Measurements from ENCODE around the gene FXYD2.
"Not testable (repeated sequence)": the region's sequence is repeated elsewhere in the genome, so short reads cannot be mapped to it uniquely, and the experiment has no call there.

FXYD2 gene

DNA sequence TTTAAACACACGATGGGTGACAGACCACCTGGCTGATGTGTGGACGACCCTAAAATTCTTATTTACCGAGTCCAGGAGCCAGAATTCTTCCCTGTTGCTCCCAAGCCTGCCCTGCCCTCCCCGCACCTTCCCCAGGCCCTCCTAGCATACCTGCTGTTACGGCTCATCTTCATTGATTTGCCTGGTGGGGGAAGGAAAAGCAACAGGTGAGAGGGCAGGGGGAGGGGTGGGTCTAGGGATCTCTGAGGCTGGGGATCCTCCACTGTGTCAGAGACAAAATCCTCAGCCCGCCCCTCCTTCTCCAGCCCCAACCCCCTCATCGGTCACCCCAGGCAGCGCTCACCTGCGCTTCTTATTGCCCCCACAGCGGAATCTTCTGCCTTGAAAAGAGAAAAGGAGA is 4.0 kb downstream of the FXYD2 start:
- DNase-seq: no peak

DNA sequence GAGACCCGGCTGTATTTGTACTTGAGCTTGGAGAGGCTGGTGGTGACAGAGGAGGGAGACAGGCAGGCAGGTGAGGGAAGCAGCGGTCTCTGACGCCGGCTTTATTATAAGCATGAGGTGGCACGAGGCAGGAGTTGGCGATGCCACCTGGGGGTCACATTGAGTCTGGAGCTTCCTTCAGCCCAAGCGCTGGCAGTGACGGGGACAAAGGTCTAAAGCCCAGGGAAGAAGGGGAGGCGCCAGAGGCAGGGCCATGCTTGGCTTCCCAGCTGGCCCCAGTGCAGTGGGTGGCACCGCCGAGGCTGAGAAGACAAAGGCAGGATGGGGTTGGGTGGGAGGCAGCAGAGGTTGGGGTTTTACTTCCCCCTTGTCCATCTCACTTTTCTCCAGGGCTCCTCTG is 4.5 kb downstream of the FXYD2 start:
- DNase-seq: no peak

DNA sequence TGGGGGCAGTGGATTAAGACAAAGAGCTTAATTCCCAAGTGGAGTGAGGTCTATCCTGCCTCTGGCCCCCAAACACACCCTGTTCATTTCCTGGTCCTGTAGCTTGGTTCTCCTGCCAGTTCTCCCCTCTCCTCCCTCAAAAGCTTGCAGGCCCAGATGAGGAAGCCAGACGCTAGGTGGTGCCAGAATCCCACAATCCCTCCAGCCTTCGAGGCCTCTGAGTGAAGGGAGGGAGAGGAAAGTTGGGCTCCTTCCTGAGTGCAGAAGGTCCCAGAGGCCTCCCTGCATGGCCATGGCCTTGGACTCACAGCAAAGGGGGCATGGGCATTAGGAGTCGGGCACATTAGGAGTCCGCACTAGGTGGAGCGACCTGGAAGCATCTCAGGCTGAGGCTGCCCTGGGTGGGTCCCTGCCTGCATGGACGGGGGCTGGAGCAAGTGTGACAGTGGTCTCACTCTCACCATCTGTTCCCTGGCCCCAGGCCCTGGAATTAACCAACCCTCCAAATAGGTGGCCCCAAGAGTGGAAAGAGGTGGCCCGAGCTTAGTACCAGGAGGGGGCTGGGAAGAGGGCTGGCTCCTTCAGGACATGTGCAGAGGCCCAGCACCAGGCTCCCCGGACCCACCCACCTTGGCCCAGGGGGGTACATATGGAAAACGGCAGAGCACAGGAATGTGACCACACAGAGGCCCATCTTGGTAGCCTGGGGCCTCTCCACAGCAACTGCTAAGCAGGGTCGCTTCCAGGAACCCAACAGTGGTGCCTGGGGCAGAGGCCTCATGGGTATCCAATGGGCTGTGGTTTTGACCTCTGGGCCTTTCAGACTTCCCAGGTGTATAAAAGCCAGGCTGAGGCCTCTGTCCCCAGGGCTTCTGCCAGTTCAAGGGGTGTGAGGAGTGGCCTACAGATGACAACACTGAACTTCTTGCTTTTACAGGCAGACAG is 5.2 kb downstream of the FXYD2 start:
- peak in 1 of 14 donors; percentile 11 for DNase-seq

DNA sequence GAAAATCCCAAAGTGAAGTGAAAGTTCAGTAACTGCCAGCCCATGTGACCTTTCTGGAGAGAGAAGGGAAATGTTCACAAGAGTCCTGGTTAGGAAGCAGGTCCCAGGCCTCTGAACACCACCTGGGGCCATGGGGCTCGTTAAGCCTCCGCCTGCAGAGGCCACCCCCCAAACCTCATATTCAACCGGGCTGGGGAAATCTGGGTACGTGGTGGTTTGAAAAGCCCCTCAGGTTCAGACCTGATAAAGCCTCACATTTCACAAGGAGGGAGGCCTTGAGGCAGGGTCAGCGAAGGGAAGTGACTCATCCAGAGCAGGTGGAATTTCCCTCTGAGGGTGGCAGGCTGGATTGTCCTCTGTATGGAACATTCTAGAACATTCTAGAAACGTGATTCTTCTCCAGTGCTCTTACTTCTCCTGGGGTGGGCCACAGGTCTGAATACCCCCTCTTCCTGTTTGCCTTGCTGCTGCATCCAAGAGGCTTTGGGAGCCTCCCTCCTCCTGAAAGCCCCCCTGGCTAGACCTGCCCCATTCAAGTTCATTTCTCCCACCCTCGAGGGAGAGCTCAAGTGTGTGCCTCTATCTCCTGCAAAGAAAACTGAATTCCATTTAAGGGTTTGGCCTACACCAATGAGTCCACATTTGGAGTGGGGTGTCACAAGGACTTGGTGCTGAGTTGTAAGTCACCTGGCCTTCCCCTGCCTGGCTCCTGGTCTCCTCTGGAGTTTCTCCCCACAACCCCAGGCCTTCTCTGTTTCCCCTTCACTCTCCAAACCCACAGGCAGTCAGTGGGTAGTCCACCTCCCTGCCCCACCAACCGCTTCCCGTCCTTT is 6.3 kb downstream of the FXYD2 start:
- no peak for DNase-seq

DNA sequence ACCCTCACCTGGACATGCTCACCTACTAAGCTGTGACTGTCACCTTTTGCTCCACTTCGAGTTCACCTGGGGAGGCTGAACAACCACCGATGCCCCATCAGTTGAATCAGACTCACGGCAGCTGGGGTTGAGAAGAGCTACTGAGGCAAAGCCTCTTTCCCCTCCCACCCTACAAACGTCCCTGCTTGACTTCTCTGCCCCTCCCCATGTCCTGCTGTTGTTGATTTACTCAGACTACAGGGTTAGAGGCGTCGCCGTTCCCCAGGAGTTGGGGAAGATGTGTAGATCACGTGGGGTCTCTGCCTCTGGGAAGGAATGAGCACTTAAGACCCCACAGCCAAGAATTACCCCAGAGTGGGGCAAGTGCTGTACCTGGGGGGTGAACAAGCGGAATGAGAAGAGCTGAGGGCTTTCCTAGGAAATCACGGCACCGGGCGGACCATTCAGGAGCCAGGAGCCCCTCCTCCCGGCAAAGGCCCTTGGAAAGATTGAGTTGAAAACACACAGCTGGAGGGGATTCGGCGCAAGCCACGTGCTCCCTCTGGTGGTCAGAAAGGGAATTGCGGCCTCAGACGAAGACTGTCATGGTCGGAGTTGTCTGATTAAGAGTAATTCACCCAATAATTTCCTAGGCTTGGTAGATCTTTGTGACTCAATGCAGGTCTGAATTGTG is 7.0 kb downstream of the FXYD2 start:
- DNase-seq: peak in 12 of 14 donors; percentile 19 to 84 (median 72)

DNA sequence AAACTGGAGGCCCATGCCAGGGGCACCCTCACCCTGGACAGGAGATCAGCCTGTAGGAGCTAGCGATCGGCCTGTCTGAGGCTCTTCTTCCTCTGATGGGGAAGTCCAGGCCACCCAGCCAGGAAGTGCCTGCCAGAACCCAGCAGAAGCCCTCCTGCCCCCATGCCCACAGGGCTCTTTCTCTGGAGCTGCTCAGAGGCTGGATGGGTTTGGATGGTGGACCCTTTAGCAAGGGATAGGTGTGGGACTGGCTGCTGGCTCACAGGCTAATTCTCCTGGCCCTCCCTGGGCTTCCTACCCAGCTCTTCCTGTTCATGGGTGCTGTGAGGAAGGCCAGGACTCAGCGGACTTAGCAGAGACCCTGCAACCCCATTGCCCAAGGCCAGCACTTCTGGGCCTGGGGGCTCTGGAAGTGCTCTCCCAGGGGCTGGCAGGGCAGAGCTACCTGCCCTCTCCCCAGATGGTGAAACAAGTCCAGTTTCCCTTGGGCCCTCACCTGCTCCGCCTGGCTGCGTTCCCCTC is 7.6 kb downstream of the FXYD2 start:
- peak in 3 of 14 donors; percentile 16 to 37 (median 21) for DNase-seq

DNA sequence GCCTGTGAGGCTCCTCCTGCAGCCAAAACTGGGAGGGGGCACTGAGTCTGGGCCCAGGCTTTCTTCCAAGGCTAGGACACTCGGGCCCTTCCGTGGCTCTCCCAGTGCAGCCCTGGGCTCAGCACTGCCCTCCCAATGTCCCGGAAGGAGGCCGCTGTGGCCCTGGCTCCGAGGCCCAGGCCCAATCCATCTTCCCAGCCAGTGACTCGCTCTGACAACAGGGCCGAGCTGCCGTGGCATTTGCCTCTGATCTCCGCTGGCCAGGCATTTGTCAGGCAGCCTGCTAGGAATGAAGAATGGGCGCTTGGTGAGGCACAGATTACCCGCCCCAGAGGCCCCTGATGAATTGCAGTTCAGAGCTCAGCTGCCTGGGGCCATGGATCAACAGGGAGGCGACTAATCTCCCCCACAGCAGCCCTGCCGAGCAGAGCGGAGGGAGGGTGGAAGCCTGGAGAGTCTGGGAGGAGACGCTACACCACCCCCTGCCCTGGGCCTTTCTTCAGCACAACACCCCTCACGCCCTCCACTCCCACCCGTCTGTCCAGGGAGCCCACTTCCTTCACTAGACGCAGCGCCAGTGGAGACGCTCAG is 8.3 kb downstream of the FXYD2 start:
- peak in 7 of 14 donors; percentile 25 to 84 (median 44) for DNase-seq

DNA sequence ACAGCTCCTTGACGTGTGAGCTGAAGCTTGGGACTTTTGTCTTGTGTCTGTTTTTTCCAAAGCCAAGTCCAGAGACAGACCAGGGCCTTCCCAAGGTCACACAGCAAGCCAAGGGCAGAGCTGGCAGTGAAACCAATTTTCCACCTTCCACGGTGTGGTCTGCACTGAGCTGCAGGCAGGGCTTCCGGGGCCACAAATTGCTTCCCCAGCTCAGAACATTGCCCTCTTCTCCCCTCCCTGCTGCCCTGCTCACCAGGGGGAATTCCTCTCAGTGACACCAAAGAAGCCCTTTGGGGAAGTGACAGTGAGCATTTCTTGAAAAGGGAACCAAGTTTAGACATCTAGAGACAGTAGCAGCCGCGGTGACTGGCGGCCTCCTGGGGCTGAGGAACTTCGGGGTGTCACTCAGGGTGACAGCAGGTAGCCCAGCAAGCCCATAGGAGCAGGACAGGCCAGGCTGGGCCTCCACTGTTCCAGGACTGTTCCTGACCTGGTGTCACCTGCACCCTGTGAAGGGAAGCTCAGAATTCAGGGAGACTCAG is 9.2 kb downstream of the FXYD2 start:
- DNase-seq: peak in 4 of 14 donors; percentile 18 to 50 (median 24)

DNA sequence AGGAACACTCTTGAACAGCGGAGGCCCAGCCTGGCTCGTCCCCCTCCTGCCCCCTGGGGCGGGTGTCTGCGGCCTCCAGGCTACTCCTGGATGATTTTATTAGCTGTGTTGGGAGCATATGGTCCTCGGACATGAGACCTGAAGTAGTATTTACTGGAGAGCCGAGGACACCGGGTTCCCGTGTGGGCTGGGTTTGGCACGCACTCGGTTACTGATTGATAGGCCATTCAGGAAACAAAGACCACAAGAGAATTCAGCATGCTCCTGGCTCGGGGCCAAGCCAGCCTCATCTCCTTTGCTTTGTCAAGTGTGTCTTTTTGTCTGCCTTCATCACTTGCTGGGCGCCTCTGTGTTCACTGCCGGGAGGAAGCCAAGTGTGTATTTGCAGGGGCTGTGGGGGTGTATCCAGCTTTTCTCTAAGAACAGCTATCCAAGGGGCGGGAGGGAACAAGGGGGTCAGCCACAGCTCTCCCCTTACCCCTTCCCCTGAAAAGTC is 9.7 kb downstream of the FXYD2 start:
- DNase-seq: peak in 6 of 14 donors; percentile 20 to 44 (median 36)

DNA sequence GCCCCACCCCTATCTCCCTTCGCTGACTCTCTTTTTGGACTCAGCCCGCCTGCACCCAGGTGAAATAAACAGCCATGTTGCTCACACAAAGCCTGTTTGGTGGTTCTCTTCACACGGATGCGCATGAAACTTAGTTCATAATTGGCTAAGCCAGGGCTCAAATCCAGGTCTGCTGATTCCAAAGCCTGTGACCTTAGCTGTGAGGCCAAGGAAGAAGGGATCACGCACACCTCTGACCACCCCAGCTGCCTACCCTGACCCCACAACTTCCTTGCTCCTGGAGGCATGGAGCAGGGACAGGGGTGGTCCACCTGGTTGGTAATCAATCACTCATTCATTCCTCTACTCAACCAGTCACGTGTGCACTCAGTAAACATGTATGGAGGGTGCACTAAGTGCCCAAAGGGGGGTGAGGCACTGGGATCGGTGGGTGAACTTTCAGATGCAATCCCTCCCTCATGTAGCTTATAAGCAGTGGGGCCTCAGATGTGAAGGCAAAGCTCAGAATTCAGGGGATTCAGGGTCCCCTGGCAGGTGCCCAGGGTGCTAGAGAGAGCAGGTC is 10.3 kb downstream of the FXYD2 start:
- DNase-seq: no peak

DNA sequence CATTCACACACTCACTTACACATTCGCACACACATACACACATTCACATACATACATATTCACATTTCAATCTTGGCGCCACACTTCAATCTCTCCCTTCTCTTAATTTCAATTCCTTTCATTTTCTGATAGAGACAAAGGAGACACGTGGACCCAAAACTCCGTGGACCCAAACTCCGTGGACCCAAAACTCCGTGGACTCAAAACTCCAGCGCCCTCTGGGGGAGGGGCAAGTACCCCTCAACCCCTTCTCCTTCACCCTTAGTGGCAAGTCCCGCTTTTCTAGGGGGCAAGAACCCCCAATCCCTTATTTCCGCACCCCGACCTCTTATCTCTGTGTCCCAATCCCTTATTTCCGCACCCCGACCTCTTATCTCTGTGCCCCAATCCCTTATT is 14.5 kb downstream of the FXYD2 start:
- DNase-seq: not testable (repeated sequence)

DNA sequence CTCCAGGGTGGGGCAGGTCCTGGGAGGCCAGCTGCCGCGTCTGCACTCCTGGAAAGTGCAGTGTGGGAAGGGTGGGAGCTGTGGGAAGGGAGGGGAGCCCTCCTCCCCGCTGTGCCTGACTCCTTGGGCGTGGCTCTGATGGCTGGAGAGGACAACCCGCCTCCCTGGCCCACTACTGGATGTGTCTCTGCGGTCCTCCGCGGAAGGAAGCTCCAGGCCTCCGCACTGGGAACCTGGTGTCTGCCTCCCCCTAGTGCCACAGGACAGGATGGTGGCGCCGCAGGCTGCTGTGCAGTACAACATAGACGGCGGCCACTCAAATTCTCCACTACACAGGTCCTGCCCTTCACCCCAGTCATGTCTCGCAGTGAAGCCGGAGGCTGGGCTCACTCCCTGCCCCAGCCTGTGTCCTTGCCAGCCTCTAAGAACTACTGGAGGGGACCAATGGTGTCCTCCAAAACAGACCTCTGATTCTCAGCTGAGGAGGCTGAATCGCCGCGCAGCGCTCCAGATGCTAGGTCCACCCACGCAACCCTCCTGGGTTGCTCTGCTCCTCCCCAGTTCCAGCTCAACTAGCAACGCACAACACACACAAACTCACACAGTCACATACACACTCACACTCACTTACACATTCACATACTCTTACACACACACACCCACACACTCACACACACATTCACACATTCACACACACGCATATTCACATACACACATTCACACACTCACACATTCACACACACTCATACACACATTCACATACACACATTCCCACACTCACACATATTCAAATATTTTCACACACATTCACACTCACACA is 15.1 kb downstream of the FXYD2 start:
- peak in 11 of 14 donors; percentile 32 to 72 (median 55) for DNase-seq

DNA sequence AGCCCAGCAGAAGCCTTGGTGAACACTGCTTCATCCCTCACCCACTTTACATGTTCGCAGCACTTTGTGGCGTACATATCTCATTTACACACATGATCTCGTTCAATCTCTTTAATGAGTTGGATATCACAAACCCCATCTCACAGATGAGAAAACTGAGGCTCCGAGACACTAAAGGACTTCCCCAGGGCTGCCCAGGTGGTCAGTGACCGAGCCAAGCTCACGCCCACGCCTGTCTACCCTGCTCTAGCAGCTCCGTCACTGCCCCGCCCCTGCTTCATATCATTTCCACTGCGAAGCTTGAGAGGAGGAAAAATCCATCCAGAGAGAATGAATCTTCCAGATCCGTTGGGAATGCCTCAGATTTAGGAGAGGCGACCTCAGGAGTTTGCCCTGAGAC is 15.8 kb downstream of the FXYD2 start:
- DNase-seq: no peak

DNA sequence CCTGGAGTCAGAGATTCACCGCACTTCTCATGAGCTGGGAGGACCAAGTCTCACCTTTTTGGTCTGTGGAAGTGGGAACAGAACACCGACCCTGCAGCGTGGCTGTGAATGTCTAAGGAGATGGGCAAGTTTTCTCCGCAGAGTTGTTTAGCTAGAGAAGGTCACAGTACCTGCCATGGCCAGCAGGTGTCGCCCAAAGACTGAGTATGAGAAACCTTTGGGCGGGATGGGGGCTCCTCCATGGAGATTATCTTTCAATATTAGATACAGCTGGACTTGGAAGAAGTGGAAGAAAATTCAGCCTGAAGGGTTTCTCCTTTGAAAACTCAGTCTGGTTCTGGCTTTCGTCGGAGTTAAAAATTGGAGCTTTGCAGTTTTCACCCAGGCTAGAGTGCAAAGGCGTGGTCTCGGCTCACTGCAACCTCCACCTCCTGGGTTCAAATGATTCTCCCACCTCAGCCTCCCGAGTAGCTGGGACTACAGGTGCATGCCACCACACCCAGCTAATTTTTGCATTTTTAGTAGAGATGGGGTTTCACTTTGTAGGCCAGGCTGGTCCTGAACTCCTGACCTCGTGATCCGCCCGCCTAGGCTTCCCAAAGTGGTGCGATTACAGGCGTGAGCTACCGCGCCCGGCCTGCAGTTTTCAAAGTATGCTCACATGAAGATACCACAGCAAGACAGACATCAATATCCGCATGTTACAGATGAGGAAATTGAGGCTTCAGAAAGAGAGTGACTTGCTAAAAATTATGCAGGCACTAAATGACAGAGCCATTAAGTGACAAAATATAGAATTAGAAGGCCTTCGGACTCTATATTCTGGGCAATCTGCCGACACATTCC is 16.8 kb downstream of the FXYD2 start:
- peak in 10 of 14 donors; percentile 24 to 78 (median 45) for DNase-seq

DNA sequence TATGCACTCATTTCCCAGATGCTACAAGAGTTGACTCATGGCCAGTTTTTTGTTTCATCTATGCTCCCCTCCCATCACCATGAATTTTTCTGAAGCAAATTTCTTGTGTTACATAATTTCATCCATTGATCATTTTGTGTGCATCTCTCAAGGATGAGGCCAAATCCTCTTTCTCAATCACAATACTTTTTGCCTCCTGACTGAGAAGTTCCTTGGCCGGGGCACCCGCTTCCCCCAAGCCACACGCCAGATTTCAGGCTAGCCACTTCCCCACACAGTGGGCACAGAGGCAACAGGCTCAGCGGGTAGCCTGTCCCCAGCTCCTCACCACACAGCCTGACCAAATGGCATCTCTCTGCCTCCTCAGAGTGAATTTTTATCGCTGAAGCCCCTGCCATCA is 17.7 kb downstream of the FXYD2 start:
- DNase-seq: no peak

DNA sequence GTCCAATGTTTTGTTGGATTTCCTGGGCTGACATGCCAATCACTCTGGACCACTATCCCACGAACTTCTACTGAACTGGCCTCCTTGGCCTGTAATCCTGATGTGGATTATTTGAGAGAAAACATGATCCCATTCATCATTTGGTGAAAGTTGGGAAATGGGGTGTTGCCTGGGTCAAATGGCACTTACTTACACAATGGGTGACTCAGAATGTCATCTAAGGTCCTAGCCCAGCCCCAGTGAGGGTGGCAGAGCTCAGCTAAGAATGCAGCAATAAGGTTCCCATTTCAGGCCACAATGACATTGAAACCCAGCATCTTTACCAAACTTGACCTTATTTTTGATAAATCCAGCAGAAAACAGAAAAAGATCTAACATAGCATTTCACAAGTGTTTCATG is 19.5 kb downstream of the FXYD2 start:
- DNase-seq: no peak

DNA sequence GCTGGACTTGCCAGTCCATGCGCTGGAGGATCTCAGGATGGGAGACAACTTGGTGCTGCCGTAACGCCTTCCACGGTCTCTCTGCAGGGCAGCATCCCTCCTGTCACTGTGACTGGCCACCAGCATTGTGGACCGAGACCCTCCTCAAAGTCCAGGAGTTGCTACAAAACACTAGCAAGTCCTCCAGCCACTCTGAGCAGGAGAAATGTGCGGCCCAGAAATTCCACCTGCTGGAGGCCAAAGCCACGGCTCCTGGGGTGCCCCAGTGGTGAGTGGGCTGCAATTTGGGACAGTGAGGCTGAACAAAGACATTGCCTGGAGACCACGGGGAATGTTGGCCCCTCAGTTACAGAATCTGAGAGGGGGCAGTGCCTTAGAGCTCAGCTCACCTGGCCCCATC is 20.6 kb downstream of the FXYD2 start:
- DNase-seq: no peak

DNA sequence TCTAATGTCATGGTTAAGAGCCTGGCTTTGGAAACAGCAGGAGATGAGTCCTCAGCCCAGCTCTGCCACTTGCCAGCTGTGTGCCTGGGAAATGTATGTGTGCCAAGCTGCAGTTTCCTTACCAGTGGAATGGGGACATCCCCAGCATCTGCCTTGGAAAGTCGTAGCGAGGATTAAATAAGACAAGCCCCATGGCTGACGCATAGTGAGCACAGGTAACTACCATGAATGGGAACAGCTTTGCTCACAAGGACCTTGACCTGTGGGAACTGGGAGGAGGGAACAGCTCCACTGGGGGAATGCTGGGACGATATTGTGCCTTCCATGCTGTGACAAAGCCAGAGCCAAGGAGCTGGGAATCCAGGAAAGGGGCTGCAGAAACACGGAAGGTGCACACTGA is 24.9 kb downstream of the FXYD2 start:
- DNase-seq: no peak

DNA sequence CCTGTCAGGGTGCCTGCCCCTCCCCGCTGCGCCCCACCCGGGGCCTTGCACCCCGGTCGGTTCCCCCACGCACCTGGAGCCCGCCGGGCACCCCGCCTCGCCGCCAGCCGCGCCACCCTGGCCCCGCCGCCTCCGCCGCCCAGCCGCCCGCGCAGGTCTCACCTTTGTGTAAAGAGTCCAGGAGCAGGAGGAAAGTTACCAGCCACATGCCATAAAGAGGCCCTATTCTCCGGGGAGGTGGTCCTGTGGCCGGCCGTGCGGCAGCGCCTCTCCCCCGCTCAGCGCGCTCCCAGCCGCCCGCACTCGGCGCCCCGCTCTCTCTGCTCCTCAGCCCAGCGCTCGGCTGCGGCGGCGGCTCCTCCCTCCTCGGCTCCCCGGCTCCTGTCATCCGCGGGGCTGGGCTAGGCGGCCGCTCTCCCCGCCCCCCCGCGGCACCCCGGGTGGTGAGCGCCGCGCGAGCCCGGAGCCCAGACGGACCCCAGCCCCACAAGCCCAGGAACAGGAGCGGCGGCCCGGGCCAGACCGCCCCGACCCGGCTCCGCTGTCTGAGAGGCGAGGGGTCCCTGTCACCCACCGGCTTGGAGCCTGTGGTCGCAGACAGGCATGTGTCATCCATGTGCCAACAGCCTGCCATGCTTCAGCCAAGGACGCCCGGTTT is 27.5 kb downstream of the FXYD2 start, which contains the start of gene DSCAML1:
TSS of gene DSCAML1 (minus strand) at position 345 of the 658 bp plus-strand sequence. CDS start at position 208, 137 bp downstream.
- DNase-seq: peak in 5 of 14 donors; percentile 23 to 57 (median 41)

Data from C1 segment of cervical spinal cord (tissue), 14 donors.